IMR-90 (cell line): ENCODE data around the gene HOXC10. TPM values are rescaled to one million over a fixed set of nuclear protein-coding genes. Genes with fewer than 3 reads are reported as not detected.

Experiments used
- ATAC-seq: fragments of 200-7000 bp; cut with Tn5 transposase; 2 replicates; pipeline ENCODE4 v1.9.1; 2020; ENCODE audit warnings: low read depth, mild to moderate bottlenecking, moderate library complexity
- BruUV-seq: library from RNA; stranded (reverse); fragments of 400-500 nt; replicated peaks from 2 replicates; lab custom pipeline; 2021; lab: Mats Ljungman, UMichigan
- CTCF ChIA-PET: fragments of 300-600 bp; formaldehyde crosslinking; extraction: SDS; loops from one replicate; lab custom pipeline; 2021; ENCODE audit warnings: antibody characterized with exemption; lab: Yijun Ruan, JAX
- POLR2A ChIA-PET: fragments of 300-600 bp; sonication (Branson Sonifier 250); formaldehyde crosslinking; loops from one replicate; lab custom pipeline; 2022; ENCODE audit warnings: antibody characterized with exemption; ENCODE audit not compliant: unreplicated experiment; lab: Charles Lee
- DNase-seq: peaks from one replicate; pipeline ENCODE4 v3.0.0; 2013
- H2AFZ ChIP-seq: replicated peaks from 2 replicates; pipeline ENCODE3; 2013; ENCODE audit warnings: low read length, mild to moderate bottlenecking; ENCODE audit not compliant: poor library complexity
- H2AK5ac ChIP-seq: 2 replicates; pipeline ENCODE4 v1.6.1; 2013; ENCODE audit warnings: low read depth, low read length, inconsistent platforms
- H2AK9ac ChIP-seq: replicated peaks from 2 replicates; pipeline ENCODE3; 2013; ENCODE audit warnings: mild to moderate bottlenecking, low read depth, low read length, moderate library complexity; ENCODE audit not compliant: poor library complexity
- H2BK120ac ChIP-seq: 2 replicates; pipeline ENCODE4 v1.6.1; 2013; ENCODE audit warnings: low read depth, low read length, inconsistent platforms
- H2BK15ac ChIP-seq: 3 replicates; pipeline ENCODE4 v1.6.1; 2013; ENCODE audit warnings: low read depth, low read length, inconsistent platforms
- H2BK20ac ChIP-seq: 2 replicates; pipeline ENCODE4 v1.6.1; 2013; ENCODE audit warnings: low read depth, mild to moderate bottlenecking, inconsistent platforms, low read length, moderate library complexity
- H2BK5ac ChIP-seq: 2 replicates; pipeline ENCODE4 v1.6.1; 2013; ENCODE audit warnings: mild to moderate bottlenecking, low read depth, low read length, inconsistent platforms; ENCODE audit not compliant: poor library complexity, severe bottlenecking
- H3K14ac ChIP-seq: replicated peaks from 2 replicates; pipeline ENCODE4 v1.6.1; 2013; ENCODE audit warnings: low read depth, low read length, inconsistent platforms
- H3K18ac ChIP-seq: 2 replicates; pipeline ENCODE4 v1.6.1; 2013; ENCODE audit warnings: low read depth, low read length, control low read depth
- H3K23ac ChIP-seq: 2 replicates; pipeline ENCODE4 v1.6.1; 2013; ENCODE audit warnings: low read depth, low read length, inconsistent platforms
- H3K27ac ChIP-seq: 2 replicates; pipeline ENCODE4 v1.5.1; 2013; ENCODE audit warnings: mild to moderate bottlenecking, control low read depth, low read length; ENCODE audit not compliant: insufficient read depth
- H3K27me3 ChIP-seq: 2 replicates; pipeline ENCODE4 v1.6.1; 2013; ENCODE audit warnings: low read length; ENCODE audit not compliant: control insufficient read depth, insufficient read depth
- H3K36me3 ChIP-seq: 2 replicates; pipeline ENCODE4 v1.6.1; 2013; ENCODE audit warnings: low read length, mixed read lengths; ENCODE audit not compliant: control insufficient read depth, insufficient read depth
- H3K4ac ChIP-seq: 2 replicates; pipeline ENCODE4 v1.6.1; 2013; ENCODE audit warnings: low read depth, low read length, inconsistent platforms
- H3K4me1 ChIP-seq: 2 replicates; pipeline ENCODE4 v1.6.1; 2013; ENCODE audit warnings: low read length, mixed read lengths; ENCODE audit not compliant: control insufficient read depth, insufficient read depth
- H3K4me2 ChIP-seq: 2 replicates; pipeline ENCODE4 v1.6.1; 2013; ENCODE audit warnings: low read depth, mild to moderate bottlenecking, control low read depth, low read length, moderate library complexity
- H3K4me3 ChIP-seq: 2 replicates; pipeline ENCODE4 v1.5.1; 2013; ENCODE audit warnings: low read depth, mild to moderate bottlenecking, control low read depth, low read length, moderate library complexity; ENCODE audit not compliant: insufficient read depth
- H3K56ac ChIP-seq: 2 replicates; pipeline ENCODE4 v1.6.1; 2013; ENCODE audit warnings: low read length, inconsistent platforms; ENCODE audit not compliant: insufficient read depth; ENCODE audit errors: extremely low read depth
- H3K79me1 ChIP-seq, 2 experiments: 2 replicates each; pipeline ENCODE4 v1.6.1; 2013; ENCODE audit warnings: low read length in 2 of 2, inconsistent platforms in 1 of 2, low read depth in 1 of 2
- H3K9ac ChIP-seq: 2 replicates; pipeline ENCODE4 v1.6.1; 2013; ENCODE audit warnings: low read depth, low read length, control low read depth
- H3K9me1 ChIP-seq: 2 replicates; pipeline ENCODE4 v1.6.1; 2013; ENCODE audit warnings: low read length, inconsistent platforms; ENCODE audit not compliant: insufficient read depth
- H3K9me3 ChIP-seq: 2 replicates; pipeline ENCODE4 v1.6.1; 2013; ENCODE audit warnings: low read length; ENCODE audit not compliant: control insufficient read depth, insufficient read depth
- H4K20me1 ChIP-seq: 2 replicates; pipeline ENCODE4 v1.6.1; 2013; ENCODE audit warnings: low read length, inconsistent platforms; ENCODE audit not compliant: insufficient read depth
- H4K5ac ChIP-seq: 2 replicates; pipeline ENCODE4 v1.6.1; 2013; ENCODE audit warnings: mild to moderate bottlenecking, low read depth, low read length, control low read depth
- H4K8ac ChIP-seq, 2 experiments: 2 replicates each; pipeline ENCODE4 v1.6.1; 2013; ENCODE audit warnings: low read depth in 2 of 2, low read length in 2 of 2, control low read depth in 1 of 2, inconsistent platforms in 1 of 2
- H4K91ac ChIP-seq: 2 replicates; pipeline ENCODE4 v1.6.1; 2013; ENCODE audit warnings: low read depth, low read length, inconsistent platforms; ENCODE audit not compliant: insufficient read depth
- BHLHE40 ChIP-seq: fragments of 150-350 bp; IDR thresholded peaks from 2 replicates; pipeline ENCODE4 v1.6.1; 2016; ENCODE audit warnings: mild to moderate bottlenecking, low read depth, low read length
- MAFK ChIP-seq: IDR thresholded peaks from 2 replicates; pipeline ENCODE4 v1.6.1; 2012; ENCODE audit warnings: low read depth, low read length, improper control_type of control experiment
- POLR2A ChIP-seq: IDR thresholded peaks from 2 replicates; pipeline ENCODE4 v1.6.1; 2012; ENCODE audit warnings: mild to moderate bottlenecking, low read depth, low read length
- RCOR1 ChIP-seq: IDR thresholded peaks from 2 replicates; pipeline ENCODE4 v1.6.1; 2012; ENCODE audit warnings: mild to moderate bottlenecking, low read length, improper control_type of control experiment; ENCODE audit not compliant: insufficient replicate concordance
- SMC3 ChIP-seq: fragments of 150-350 bp; IDR thresholded peaks from 2 replicates; pipeline ENCODE4 v1.6.1; 2016; ENCODE audit warnings: low read depth, mild to moderate bottlenecking, antibody characterized with exemption, low read length, moderate library complexity
- WGBS, 2 experiments: methylation state at CpG; one replicate each; pipeline versions ENCODE4 v1.1.5 to v1.1.7; 2013; ENCODE audit warnings: missing lambda C conversion rate in 2 of 2; ENCODE audit not compliant: insufficient read length in 1 of 2; ENCODE audit errors: extremely low coverage in 2 of 2; 5-methylcytosine and 5-hydroxymethylcytosine counted together
- dilution Hi-C: fragments of 300-500 bp; cut with HindIII; formaldehyde crosslinking; loops from one replicate; pipeline ENCODE4 v1.14.3; 2018; ENCODE audit warnings: low sequenced_read_pairs; ENCODE audit not compliant: unreplicated experiment
- in situ Hi-C: fragments of 300-500 bp; cut with MboI; formaldehyde crosslinking; loops from 3 replicates; pipeline ENCODE4 v1.14.3; 2019; ENCODE audit warnings: low sequenced_read_pairs, inconsistent platforms, mixed read lengths
- intact Hi-C: fragments of 100-400 bp; cut with micrococcal nuclease; formaldehyde crosslinking; loops from 2 replicates; pipeline ENCODE4 v1.10.0; 2022
- polyA plus RNA-seq, 3 experiments: library from polyadenylated mRNA; depleted of rRNA; stranded (reverse); fragments of >200 nt; gene quantifications; 2 replicates each; pipeline ENCODE4 v1.2.3, GENCODE V29; 2012; ENCODE audit warnings: low replicate concordance in 1 of 3
- total RNA-seq: library from RNA; depleted of rRNA; stranded (reverse); fragments of >200 nt; gene quantifications from 2 replicates; pipeline ENCODE4 v1.2.3, GENCODE V29; 2012
- TF ChIP-seq, protein P1 (sequence below): conservative IDR thresholded peaks from 2 replicates; pipeline ENCODE4 v1.5.1; 2012; ENCODE audit warnings: mild to moderate bottlenecking, low read depth, low read length, improper control_type of control experiment

Gene HOXC10
- total and polyA plus RNA-seq, 2 of the 4 experiments (the other 2 are of a cell fraction), result 0.15 TPM; not detected in 1

DNA sequence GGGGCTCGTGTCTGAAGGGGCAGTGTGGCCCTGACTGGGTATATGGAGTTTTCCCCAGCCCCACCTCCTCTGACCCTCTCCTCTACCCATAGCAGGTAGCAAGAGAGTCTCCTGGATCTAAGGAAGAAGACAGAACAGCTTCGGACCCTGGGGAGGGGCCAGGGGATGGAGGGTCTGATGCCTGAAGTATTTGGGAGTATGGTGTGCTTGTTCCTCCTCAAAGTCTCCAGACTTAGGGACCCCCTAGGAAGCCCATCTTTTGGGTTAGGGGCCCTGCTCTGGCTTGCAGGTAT lies 23.3 kb downstream of the HOXC10 start:
- no peak overlapping the region for H2BK5ac ChIP-seq
- H3K14ac ChIP-seq, result no peak overlapping the region
- no peak overlapping the region for H2BK15ac ChIP-seq
- no peak overlapping the region for H3K4ac ChIP-seq
- H2BK120ac ChIP-seq, result no peak overlapping the region
- no peaks in the 10 kb centered on the region for H4K20me1 ChIP-seq
- no peaks in the 10 kb centered on the region for H3K9me1 ChIP-seq
- H3K4me3 ChIP-seq, result no peak overlapping the region
- no TSS peak for BruUV-seq
- H3K18ac ChIP-seq, result no peak overlapping the region
- no peaks in the 10 kb centered on the region for H3K4me1 ChIP-seq
- no peak overlapping the region for H3K23ac ChIP-seq
- no peak overlapping the region for H3K4me2 ChIP-seq
- peaks cover 89% of the 10 kb centered on the region for H3K27me3 ChIP-seq
- intact Hi-C loops, result loop anchor here (10.0 kb wide), 1 partner anchor 303 kb away; no protein-coding TSS in a partner anchor
- H3K9ac ChIP-seq, result no peak overlapping the region
- ATAC-seq (no peak), DNase-seq (no peak)
- H4K91ac ChIP-seq, result no peak overlapping the region
- no peak overlapping the region for H2BK20ac ChIP-seq
- H2AK5ac ChIP-seq, result no peak overlapping the region
- dilution Hi-C loops, result no loop called here
- H3K9me3 ChIP-seq, result no peaks in the 10 kb centered on the region
- no peak for TF ChIP-seq MAFK
- TF ChIP-seq POLR2A, result no peak
- TF ChIP-seq, protein P1, sequence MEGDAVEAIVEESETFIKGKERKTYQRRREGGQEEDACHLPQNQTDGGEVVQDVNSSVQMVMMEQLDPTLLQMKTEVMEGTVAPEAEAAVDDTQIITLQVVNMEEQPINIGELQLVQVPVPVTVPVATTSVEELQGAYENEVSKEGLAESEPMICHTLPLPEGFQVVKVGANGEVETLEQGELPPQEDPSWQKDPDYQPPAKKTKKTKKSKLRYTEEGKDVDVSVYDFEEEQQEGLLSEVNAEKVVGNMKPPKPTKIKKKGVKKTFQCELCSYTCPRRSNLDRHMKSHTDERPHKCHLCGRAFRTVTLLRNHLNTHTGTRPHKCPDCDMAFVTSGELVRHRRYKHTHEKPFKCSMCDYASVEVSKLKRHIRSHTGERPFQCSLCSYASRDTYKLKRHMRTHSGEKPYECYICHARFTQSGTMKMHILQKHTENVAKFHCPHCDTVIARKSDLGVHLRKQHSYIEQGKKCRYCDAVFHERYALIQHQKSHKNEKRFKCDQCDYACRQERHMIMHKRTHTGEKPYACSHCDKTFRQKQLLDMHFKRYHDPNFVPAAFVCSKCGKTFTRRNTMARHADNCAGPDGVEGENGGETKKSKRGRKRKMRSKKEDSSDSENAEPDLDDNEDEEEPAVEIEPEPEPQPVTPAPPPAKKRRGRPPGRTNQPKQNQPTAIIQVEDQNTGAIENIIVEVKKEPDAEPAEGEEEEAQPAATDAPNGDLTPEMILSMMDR, result no peak
- TF ChIP-seq SMC3, result no peak
- TF ChIP-seq BHLHE40, result no peak
- no peak for TF ChIP-seq RCOR1
- no peak overlapping the region for H2AK9ac ChIP-seq
- H4K8ac ChIP-seq, result no peak overlapping the region
- WGBS, 2 experiments, result no CpG with 5 or more reads among the region's 2 CpGs
- no peak overlapping the region for H2AFZ ChIP-seq
- in situ Hi-C loops, result loop anchor here (5.0 kb wide), 1 partner anchor 184 kb away; no protein-coding TSS in a partner anchor
- no peaks in the 10 kb centered on the region for H3K36me3 ChIP-seq
- H3K27ac ChIP-seq, result no peak overlapping the region
- H4K5ac ChIP-seq, result no peak overlapping the region
- no peaks in the 10 kb centered on the region for H3K79me1 ChIP-seq
- ChIA-PET CTCF (interaction anchor here (3.1 kb wide), 1 partner anchor 193 kb away, joined by 19 read pairs; no protein-coding TSS in a partner anchor), POLR2A (no interaction called here)
- H3K56ac ChIP-seq, result no peak overlapping the region
